NCI-H226 (cell line): Measurements from ENCODE around the gene PLEKHA5.

ENCODE experiments used
- DNase-seq: peaks from one replicate; pipeline ENCODE4 v3.0.0-alpha.2; 2015

The PLEKHA5 gene

DNA sequence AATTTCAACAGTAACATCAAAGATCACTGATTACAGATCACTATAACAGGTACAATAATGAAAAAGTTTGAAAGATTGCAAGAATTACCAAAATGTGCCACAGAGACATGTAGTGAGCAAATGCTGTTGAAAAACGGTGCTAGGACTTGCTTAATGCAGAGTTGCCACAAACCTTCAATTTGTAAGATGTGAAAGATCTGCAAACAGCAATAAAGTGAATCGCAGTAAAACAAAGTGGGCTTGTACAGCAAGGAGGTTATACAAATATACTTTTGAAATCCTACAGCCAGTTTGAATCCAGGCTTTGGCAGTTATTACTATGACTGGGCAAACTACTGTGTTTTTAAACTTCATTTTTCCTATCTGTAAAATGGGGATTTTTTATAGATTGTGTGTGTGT lies 1.0 kb upstream of the PLEKHA5 start:
- no peak for DNase-seq

DNA sequence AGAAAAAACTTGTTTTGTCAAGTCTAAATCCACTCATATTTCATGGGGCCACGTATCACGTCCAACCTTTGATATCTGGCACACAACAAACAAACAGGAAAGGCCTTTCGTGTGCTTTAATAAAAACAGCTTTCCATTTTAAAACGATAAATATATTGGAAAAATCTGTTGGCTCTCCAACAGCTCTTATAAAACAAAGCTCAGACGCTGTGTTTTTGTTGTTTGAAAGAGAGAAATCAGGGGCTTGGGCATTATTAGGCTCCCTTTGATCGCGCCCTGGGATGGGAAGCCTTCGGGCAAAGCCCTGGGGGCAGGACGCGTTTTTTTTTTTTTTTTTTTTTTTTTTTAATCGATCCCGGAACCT lies 429 bp upstream of the PLEKHA5 start:
- DNase-seq, result no peak

DNA sequence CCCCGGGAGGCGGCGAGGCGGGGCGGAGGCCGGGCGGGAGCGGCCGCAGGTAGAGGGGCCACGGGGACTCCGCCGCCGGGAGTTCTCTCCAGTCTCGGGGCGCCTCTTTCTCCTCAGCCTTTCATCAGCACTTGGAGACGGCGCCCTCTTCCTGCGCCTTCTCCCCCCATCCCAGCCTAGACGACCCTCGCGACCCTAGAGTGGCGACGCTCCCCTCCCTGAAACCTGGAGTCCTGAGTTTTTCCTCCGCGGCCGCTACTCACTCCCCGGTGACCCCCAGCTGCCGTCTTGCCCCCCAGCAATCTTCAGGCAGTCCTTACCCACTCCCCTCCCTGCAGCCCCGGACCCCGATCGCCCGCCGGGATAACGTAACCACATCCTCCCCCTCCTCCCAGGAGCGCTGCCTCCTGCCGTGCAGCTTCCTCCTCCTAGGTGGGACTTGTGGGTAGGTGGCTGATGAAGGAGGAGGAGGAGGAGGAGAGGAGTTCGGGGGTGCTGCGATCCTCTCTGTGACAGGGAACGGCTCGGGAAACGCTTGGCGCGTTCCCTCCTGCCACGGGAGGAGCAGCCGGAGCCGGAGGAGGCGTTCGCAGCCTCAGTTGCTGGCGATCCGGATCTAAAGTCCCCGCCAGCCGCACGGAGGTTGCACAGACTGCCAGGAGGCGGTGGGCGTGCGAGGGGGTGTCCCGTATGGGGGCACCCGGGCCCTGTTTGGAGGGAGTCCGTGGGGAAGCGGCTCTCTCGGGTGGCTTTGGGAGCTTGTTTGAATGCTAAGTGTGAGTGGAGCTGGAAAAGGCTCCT lies 891 bp downstream of the PLEKHA5 start:
- DNase-seq, result no peak

DNA sequence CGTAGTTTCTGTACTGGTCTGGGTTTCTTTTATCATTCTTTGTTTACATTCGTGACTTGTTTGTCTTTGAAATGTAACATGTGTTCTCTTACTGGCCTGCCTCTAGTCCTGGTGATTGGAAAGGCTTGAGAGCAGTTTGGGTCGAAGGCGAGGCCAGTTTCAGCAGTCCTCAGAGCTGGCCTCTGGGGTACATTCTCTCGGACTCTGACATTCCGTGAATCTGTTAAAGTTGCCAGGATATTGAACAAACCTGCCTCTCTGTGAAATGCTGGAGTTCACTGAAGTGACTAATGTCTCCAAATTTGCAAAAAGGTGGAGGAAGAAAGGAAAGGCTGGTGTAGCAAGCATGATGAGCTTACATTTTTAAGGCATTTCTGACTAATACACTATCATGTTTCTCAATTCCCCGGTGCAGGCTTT lies 1.5 kb downstream of the PLEKHA5 start:
- no peak for DNase-seq

DNA sequence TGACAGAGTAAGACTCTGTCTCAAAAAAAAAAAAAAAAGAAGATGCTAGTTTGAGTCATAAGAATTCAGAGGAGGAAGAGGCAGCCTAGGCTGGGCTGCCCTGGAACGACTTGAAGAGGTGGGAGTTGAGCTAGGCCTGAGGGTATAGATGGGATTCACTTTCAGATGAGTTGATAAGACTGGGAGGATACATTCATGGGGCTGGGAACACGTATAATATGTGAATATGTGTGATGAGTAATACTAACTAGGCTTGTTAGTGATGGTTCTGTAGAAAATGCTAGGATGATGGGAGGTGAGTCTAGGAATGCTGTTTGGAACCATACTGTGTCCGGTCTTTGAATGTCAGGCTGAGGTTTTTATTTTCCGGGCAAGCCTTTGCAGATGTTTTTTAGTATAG lies 9.0 kb downstream of the PLEKHA5 start:
- DNase-seq, result peak; percentile 94

DNA sequence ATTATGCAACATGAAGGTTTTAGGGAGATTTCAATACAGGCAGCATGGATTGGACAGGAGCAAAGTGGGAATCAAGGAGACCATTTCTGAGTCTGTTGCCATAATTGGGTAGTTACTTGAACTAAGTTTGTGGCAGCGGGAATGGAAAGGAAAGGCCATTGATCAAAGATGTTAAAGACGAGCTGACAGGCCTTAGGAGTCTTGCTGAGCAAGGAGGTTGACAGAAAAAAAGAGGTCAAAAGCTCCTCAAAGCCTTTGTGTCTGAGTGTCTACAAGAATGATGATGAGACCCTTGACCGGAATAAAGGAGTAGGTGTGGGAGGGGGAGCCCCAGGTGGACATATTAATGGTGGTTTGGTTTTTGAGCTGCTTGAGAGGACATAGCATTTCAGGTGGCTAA lies 9.4 kb downstream of the PLEKHA5 start:
- no peak for DNase-seq

DNA sequence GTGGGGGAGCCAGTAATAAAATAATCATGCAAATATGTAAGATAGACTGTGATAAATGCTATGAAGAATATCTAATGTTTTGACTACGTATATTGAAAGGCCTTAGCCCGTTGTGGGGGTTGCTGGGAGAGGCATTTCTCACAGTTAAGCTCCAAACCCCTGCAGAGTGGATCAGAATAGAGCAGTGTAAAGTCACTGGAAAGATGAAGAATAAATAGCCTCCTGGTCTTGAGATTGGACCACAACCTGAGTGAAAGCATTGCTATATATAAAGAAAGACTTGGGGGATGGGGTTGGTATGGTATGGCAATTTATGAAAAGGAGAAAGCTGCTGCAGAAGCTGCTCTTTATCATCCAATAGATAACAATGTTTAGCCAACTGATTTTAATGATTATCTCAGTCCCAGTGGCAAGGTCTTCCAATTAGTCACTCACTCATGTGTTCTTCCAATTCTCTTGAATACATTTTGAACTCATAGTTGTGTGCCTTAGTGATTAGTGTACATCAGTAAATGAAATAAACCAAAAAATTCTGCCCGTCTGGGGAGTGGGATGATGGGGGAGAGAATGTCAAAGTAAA lies 10.2 kb downstream of the PLEKHA5 start:
- DNase-seq, result no peak

DNA sequence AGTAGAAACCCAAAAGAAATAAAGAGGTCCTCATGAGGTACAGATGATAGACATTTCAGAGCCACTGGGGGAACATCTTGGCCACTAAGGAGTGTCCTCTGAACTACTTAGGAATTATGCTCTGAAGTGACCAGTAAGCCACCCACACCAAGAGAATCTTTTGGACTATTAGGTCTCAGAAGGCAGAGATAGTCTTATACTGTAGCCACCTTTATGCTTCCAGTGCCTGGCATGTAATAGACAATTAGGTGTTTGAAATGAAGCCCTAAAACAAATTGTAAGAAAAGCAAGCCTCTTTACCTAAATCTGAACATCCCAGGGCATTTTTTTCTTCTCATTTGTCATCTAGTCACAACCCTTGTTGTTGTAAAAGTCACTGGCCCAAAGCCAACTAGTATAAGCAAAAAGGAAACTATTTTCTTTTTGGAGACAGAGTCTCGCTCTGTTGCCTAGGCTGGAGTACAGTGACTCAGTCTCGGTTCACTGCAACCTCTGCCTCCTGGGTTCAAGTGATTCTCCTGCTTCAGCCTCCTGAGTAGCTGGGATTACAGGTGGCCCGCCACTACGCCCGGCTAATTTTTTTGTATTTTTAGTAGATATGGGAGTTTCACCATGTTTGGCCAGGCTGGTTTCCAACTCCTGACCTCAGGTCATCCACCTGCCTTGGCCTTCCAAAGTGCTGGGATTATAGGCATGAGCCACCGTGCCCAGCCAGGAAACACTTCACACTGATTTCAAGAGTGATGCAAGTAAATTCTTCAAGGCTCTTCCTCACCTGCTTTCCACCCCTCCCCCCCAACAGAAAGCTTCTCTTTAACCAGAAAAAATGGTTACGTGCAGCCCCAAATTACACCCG lies 11.1 kb downstream of the PLEKHA5 start:
- DNase-seq, result no peak

DNA sequence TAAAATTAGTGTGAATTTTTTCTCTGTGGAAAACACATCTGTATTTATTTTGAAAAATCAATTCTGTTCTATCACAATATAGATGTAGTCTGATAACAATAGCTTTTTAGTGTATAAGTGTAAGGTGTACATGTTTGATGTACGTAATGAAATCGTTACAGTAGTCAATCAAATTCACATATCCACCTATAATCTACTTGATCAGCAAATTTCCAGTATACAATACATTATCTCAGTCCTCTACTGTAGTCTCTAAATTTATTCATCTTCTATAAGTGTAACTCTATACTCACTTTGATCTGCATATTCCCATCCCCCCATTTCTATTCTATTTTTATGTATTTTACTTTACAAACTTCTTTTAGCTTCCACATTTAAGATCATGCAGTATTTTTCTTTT lies 13.0 kb downstream of the PLEKHA5 start:
- DNase-seq, result no peak

DNA sequence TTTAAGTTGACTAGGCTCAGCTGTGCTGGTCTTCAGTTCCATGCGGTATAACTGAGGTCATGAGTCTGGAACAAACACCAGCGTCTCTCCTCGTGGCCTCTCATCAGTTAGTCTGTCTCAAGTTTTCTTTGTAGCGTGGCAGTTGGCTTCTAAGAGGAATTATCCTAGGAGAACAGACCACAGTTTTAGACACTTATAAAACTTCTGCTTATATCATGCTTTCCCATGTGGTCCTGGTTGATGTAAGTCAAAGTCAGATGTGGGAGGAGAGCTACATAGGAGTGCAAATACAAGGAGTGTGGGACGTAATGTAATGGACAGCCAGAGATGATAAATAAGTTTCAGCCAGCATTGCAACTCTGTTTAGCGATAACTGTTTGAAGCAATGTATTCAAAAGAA lies 14.8 kb downstream of the PLEKHA5 start:
- DNase-seq, result no peak

DNA sequence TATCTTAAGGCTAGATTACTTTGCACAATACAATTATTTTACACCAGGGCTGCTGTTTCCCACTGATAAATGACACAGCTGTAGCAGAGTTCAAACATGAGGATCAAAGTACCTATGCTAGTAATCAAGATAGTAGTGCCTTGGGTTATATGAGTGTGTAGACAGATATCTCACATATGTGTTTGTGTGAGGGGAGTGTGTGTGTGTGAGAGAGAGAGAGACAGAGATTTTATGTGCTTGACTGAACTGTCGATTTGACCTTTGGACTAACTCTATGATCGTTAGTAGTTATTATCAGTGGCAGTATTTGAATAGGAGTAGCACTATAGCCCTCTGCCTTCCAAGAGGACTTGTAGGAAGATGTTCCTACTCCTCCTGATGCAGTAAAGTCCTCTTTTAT lies 15.5 kb downstream of the PLEKHA5 start:
- no peak for DNase-seq

DNA sequence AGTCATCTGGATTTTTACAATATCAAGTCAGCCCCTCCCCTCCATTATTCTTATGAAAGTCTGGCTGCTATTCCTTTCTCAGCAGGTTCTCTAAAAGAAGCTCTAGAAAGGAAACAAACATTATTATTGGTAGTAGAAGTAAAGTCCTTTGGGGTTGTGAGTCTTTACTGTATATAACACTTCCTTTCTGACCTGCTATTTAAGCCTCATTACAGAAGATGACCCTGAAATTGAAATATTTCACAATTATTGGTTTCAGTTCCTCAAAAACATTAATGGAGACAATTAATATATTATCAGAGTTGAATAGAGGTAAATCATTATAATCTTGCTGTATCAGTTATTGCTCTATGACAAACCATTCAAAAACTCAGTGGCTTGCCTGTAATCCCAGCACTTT lies 19.3 kb downstream of the PLEKHA5 start:
- no peak for DNase-seq

DNA sequence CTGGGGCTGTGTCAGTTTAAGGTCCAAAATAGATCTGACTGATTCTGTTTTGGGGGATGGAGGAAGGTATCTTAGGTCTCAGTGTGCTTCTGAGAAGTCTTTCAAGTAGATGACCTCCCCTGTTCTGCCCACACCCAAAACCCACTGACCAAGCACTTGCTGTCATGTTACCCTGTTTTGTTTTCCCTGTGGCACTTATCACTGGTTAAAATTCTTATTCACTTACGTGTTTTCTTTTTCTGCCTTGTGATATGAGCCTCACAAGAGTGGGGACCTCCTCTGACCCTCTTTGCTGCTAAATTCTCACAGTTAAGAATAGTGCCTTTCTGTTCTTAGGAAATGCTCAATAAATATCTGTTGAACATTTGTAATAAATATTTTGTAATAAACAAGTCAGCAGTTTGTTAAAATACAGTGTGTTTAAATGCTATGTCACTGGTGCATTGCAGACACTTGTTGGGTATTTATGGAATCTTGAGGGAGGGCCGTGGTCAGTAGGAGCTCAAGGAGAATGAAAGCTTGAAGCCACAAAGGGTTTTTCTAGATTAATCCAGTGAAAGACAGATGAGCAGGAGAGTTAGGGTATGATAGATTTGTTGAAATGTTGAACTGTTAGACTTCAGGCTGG lies 20.9 kb downstream of the PLEKHA5 start:
- DNase-seq, result peak; percentile 43

DNA sequence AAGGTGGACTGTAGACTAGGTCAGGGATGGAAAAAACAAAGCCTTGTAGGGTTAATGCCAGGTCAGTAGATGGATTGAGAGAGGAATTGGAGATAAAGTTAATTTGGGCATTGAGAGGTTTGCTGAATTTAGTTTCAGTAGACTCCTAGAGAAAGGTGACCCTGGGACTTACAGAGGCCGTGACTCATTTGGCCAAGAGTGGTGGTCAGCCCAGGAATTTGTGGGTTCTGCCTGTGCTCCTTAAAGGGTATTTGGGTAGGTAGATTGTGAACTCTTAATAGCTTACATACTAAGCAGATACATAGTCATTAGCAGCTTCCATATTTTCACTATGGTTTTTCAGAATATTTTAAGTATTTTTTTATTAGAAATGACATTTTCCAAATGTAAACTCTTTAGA lies 21.8 kb downstream of the PLEKHA5 start:
- no peak for DNase-seq

DNA sequence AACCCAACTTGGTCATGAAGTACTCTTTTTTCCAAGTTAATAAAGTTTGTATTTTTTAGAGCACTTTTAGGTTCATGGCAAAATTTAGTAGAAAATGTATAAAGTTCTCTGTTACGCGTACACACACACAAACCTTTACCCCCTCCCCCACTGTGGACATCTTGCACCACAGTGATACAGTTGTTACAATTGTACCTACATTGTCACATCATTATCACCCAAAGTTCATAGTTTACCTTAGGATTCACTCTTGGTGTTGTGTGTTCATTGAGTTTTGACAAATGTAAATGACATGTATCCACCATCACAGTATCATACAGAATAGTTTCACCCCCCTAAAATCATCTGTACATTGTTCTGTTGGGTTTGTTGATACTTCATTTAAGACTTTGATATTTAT lies 23.9 kb downstream of the PLEKHA5 start:
- DNase-seq, result no peak

DNA sequence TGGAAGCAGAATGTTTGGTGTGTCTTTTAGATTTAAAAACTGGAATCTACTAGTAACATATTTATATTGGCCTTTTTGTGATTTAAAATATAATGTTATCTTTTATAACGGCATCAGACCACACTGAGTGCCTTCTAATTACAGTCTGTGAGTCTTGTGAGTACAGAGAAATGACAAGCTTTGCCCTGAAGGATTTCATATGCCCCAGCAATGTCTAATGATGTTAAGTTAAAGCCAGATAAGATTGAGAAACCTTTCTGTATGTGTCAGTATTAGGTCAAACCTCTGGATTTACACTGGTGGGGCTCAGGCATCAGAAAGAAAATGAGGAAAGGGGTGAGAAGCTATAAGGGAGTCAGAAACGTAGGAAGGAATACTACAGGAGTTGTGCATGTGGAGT lies 25.2 kb downstream of the PLEKHA5 start:
- DNase-seq, result no peak

DNA sequence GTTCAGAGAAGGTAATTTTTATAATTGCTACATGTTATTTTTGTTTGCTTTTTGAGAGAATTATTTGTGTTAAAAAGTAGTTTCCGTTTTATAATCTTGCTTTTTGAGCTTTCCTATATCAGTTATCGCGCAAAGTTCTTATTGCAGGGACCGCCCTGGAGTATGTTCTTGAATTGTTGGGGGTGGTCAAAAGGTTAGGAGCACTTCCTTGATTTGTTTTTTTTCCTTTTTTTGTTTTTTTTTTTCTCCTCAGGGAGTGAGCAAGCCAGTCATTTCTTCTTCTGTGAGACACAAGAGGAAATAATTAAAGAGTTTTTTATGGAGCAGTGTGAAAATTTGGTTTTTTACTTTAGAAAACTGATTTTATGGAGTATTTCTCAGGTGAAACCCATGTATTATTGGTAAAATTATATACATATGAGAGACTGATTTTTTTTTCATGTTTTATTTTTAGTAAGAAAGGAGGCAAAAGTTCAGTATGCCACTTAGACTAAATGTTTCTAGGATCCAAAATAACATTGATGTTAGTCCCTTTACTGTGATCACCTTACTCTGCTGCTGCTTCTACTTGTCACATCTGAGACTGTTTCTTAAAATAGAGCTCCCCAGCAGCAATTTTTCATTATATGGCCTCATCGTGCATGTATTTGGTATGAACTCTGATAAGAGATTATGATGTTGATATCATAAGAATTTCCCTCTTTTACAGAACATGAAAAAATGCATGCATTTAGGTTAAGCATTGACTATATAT lies 26.6 kb downstream of the PLEKHA5 start:
- no peak for DNase-seq

DNA sequence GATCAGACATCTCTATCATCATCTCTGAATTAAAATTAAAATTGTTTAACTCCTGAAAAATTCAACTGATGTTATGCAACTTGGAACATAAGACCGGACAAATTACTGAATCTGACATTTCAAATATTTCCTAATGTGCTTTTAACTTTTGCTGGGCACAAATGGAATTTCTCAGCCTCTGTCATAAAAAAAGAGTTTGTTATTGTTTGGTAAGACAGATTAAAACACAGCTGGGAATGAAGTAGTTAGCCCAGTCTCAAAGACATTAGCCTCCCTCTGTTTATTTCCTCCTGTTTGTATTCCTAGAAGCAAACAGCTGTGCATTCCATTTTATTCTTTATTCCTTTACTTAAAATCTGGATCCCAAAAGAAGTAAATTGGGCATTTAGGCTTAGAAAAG lies 29.4 kb downstream of the PLEKHA5 start:
- DNase-seq, result no peak

DNA sequence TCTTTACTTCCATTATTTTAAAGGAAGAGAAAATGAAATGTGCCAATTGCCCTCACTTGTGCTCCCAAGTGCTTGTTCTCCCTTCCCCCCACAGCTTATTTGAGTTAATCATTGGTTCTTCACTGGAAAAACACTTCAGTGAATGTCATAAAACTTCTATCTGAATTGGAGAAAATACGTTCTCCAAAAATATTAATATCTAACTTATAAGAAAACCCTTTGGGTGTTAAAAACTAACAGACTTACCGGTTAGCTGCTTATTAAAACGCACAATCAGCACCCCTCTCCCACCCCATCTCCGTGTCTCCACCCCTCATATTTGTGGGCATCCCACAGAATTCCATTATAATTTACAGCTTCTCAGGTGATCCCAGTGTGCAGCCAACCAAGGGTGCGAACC lies 31.7 kb downstream of the PLEKHA5 start:
- no peak for DNase-seq

DNA sequence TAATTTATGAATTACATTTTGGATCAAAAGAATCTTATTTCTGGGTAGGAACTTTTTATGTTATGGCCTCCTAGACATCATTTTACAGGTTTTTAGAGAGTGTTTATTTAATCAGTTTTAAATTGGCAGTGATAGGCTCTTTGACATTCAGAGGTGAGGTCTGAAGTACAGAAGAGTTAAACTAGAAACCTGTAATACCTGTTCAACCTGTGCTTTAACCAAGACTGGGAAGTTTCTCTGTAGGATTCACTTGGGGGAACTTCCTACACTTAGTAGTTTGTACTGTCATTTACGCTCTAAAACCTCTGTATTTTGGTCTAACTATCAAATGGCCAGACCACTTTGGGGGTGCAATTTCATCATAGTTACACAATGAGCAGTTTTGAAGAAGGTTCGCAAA lies 35.9 kb downstream of the PLEKHA5 start:
- DNase-seq, result no peak

DNA sequence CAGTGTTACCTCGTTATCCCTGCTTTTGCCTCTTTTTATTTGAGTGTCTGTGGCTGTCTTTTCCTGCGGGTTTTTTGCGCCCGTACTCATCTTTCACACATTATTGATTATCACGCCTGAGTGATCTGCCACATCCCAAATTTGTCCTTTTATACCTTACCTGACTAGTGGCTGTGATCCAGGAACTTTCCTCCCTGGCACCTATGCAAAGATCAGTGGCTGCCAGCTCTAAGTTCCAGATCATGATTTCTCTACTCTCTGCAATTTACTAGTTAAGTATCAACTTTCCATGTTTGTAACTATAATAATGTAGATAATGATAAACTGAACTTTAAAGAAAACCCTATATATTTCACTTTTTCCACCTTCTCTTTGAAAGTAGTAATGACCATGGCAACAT lies 36.9 kb downstream of the PLEKHA5 start:
- no peak for DNase-seq

DNA sequence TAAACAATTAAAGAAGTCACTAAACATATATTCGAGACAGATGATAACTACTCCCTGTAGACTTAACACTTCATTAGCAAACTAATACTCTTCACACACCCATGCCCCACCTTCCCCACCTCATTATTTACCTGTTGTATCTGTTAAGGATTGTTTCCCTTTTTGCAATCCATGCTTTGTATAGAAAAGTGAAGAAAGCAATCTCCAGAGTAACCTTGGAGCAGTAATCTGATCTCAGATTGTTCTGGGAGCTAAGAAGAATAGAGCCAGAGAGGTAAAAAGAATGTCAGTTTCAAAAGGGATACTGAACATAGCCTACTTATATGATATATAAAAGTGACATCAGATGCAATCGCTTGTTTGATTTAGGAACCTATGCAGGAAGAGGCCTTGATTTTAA lies 37.4 kb downstream of the PLEKHA5 start:
- no peak for DNase-seq

DNA sequence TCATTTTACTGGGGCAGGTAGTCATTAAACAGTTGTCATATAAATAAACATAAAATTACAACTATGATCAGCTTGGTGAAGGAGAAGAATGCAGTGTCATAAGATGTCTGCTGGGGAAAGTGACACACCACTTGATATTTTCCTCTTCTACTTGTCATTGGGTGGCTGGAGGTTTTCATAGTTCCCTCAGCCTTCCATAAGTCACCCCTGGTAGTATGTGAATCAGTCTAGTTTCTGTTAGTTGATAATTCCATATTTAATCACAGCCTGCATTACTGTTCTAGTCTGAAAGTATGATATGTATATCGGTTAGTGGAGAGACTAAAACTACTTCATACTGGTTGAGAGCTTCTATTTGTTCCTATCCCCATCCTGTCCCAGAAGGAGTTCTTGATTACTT lies 38.2 kb downstream of the PLEKHA5 start:
- DNase-seq, result no peak
